Activated CD8-positive, alpha-beta memory T cell treated with anti-CD3 and anti-CD28 coated beads, Interleukin-2, amount 50 U/mL, for 1 hour (primary cell): ENCODE data around the gene SYTL5.

Source experiments
- DNase-seq: peaks from one replicate; pipeline ENCODE4 v3.0.0-alpha.2; 2020; ENCODE audit errors: extremely low read depth

The SYTL5 gene

GRCh38 chrX:38028300-38028699 is 21.9 kb downstream of the SYTL5 start:
- DNase-seq, result no peak

- DNase-seq, result no peak
Measured at GRCh38 chrX:38036466-38036865, 30.1 kb downstream of the SYTL5 start.

GRCh38 chrX:38038501-38038900 is 32.1 kb downstream of the SYTL5 start:
- no peak for DNase-seq

GRCh38 chrX:38041237-38041636 is 34.9 kb downstream of the SYTL5 start:
- DNase-seq, result no peak

- no peak for DNase-seq
Measured at GRCh38 chrX:38044701-38045100, 38.3 kb downstream of the SYTL5 start.

GRCh38 chrX:38045538-38046096 is 39.3 kb downstream of the SYTL5 start:
- DNase-seq, result no peak

- DNase-seq, result no peak
Measured at GRCh38 chrX:38048886-38049285, 42.5 kb downstream of the SYTL5 start.

GRCh38 chrX:38050806-38051205 is 44.5 kb downstream of the SYTL5 start:
- no peak for DNase-seq

GRCh38 chrX:38052096-38052495 is 45.7 kb downstream of the SYTL5 start:
- no peak for DNase-seq

- no peak for DNase-seq
Measured at GRCh38 chrX:38055170-38055847, 49.0 kb downstream of the SYTL5 start.

- no peak for DNase-seq
Measured at GRCh38 chrX:38060331-38060878, 54.1 kb downstream of the SYTL5 start.

- DNase-seq, result no peak
Measured at GRCh38 chrX:38061335-38061734, 55.0 kb downstream of the SYTL5 start.

- DNase-seq, result no peak
Measured at GRCh38 chrX:38066934-38067333, 60.6 kb downstream of the SYTL5 start.

- no peak for DNase-seq
Measured at GRCh38 chrX:38069273-38069672, 62.9 kb downstream of the SYTL5 start.

- no peak for DNase-seq
Measured at GRCh38 chrX:38069991-38070390, 63.6 kb downstream of the SYTL5 start.

GRCh38 chrX:38079463-38079862 is 73.1 kb downstream of the SYTL5 start:
- DNase-seq, result no peak

GRCh38 chrX:38080808-38081207 is 74.5 kb downstream of the SYTL5 start:
- DNase-seq, result no peak

GRCh38 chrX:38081909-38082308 is 75.6 kb downstream of the SYTL5 start:
- no peak for DNase-seq

GRCh38 chrX:38082309-38082708 is 76.0 kb downstream of the SYTL5 start:
- DNase-seq, result no peak

- no peak for DNase-seq
Measured at GRCh38 chrX:38085813-38086212, 79.5 kb downstream of the SYTL5 start.

- DNase-seq, result no peak
Measured at GRCh38 chrX:38086451-38087215, 80.3 kb downstream of the SYTL5 start.

- no peak for DNase-seq
Measured at GRCh38 chrX:38087594-38087993, 81.2 kb downstream of the SYTL5 start.
